ENCODE results near the gene NMNAT2.
A peak's percentile ranks its signal among the peaks of the same experiment; 100 is the strongest.
"Not testable (repeated sequence)": the region's sequence is repeated elsewhere in the genome, so short reads cannot be mapped to it uniquely, and the experiment has no call there.

NMNAT2 gene

DNA sequence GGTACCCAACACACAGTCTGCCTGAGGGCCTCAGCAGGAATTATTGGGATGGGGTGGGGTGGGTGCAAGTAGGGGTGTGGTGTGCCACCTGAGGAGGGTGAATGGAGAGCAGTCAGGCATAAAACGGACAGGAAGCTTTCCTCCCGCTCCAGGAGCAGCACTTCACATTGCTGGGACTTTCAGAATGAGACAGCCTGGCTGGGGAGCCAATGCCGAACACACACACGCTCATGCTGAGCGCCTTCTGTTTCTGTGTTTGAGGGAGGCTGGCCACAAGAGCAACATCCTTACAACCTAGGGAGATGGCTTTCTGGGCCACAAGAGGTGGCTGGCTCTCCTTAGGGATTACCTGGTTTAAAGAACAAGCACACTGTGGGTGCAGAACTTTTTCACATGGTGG is 134.1 kb downstream of the NMNAT2 start:
- DNase-seq: no peak

GRCh38 chr1:183283286-183283685 is 134.9 kb downstream of the NMNAT2 start:
- DNase-seq: no peak

- DNase-seq: no peak
Measured at GRCh38 chr1:183282101-183282855, 135.9 kb downstream of the NMNAT2 start.

- DNase-seq: peak; percentile 89 to 97
Measured at GRCh38 chr1:183281553-183282091, 136.6 kb downstream of the NMNAT2 start.

DNA sequence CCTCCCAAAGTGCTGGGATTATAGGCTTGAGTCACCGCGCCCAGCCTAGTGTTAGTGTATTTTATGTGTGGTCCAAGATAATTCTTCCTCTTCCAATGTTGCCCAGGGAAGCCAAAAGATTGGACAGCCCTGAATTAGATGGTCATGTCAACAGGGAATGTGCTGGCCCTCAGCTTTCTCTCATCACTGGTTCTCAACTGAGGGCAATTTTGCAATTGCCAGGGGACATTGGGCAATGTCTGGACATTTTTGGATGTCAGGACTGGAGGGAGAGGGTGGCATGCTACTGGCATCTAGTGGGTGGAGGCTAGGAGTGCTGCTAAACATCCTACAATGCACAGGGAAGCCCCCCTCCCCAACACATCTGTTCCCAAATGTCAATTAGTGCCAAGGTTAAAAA is 137.1 kb downstream of the NMNAT2 start:
- peak in 1 of 2 experiments; percentile 58 for DNase-seq

GRCh38 chr1:183279835-183280234 is 138.3 kb downstream of the NMNAT2 start:
- no peak for DNase-seq

DNA sequence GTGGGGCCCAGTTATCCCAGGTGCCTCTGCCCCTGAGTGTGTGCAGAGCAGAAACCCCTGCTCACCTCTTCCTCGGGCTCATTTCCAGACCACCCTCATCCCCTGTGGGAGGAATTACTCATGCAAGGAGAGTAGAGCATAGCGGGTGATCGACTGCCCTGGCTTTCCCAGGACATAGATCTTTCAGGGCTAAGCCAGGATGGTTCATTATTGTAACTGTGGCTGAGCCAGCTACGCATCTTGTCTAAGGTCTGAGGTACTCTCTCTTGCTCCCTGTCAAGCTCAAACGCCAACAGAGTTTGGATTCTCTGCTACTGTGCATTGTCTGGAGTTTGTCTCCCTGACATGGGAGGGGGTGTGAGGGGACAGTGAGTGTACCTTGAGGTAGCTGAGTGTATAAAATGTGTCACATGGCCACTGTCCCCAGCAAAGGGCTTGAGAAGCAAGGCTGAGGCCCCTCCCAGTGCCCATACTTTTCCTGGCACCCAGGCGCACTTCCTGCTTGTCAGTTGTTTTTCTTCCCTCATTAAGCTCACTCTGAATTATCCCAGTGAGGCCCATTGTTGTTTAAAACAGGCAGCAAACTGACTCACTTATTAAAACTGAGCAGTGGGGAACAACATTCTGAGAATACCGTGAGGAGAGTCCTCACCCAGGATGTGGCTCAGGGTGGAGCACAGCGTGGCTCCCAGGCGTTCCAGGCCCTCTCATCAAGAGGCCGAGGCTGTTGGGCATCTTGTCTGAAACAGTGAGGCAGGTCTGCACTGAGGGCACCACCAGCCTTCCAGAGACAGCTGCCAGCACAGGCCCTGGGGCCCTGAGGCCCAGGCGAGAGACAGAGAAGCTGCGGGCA is 139.2 kb downstream of the NMNAT2 start:
- DNase-seq: no peak

DNA sequence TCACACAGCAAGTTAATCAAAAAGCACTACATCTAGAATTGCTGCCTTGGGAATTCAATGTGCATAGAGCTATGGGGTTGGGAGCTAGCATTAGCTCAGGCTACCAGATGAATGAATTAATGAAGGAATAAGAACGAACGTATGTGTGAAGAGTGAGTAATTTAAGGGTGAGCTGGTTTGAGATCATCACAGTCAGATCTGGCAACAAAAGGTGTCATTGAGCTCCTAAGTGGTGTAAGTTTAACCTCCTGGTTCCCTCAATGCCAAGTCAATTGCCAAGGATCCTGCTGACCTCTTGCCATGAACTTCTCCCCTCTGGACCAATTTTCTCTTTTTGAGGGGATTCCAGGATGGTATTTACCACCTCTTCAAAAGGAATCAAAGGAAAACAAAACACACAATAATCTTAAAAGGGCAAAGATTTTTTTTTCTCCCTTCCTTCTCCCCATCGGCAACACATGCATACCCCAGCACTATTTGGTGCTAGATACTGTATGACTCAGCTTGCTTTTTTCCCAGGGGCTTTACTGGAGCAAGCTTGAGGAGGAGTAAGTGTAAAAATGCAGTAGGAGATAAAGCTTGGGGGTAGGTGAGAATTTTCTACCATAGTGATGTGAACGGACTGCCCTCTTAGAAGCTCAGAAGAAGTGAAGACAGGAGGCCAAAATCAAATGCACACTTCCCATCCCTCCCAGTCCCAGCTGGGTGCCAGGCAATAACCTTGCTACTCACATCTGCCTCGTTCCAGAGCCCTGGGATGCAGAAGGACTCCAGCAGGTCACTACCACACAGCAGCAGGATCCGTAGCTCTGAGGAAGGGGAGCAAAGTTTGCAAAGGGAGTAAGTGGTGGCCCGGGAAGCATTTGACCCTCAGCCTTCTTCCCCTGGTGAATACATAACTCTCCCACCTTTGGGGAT is 140.1 kb downstream of the NMNAT2 start:
- no peak for DNase-seq

DNA sequence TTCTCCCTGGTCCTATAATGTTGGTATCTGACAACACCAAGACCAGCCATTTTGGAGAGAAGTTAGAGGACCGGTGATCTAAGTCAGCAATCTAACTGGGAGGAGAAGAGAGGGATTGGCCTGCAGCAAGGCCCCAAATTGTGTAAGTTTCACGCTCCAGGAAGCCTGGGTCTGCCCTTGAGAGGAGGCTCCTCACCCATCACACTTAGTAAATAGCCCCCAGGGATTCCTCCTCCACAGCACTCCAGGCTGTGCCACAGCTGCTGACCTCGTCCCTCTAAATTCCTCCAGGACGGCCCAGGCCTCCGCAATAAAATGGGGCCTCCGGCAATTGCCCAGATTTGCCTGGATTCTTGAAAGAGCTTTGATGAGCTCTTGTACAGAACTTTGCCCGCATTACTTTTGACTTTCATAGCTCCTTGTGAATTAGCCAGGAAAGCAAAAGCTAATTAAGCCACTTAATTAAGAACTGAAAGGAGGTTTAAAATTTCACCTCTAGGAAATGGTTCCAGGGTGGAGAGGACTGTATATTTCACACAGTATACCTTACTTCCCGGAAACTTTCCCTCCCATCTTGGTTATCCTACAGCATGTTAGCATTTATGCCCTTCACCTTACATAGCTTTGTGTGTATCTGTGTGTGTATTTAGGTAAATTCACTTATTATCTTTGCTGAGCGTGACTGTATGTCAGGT is 141.6 kb downstream of the NMNAT2 start:
- DNase-seq: no peak

DNA sequence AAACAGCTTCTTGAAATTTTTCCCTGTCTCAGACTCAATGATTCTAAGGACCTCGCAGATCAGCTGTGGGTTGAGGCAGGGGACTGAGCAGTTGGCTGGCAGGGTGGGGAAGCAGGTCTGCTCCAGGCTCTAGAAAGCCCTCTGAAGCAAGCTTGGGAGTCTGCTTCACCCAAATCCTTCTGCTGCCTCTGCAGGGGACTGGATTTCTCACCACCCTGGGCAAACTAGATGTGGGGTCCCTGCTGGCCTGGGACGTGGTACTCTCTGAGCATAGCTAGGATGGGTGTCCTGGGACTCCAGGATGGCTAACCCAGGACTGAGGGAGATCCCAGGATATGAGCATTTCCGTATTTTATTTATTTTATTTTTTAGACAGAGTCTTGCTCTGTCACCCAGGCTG is 142.9 kb downstream of the NMNAT2 start:
- no peak for DNase-seq

DNA sequence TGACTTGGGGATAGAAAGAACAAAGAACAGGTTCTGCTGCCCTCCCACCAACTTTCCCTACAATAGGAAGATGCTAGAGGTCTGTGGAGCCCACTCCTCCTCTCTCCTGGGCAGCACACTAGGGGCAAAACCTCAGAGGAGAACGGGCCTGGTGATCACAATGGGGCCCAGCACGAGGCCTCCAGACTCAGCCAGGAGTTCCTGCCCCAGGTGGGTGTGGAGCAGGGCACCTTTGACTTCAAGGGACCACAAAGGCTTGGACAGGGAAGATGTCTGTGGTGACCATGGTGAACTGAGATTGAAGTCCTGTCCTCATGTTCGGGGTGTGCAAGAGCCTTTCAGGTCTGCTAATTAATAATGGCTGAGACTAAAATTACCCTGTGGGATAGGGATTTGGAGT is 143.3 kb downstream of the NMNAT2 start:
- DNase-seq: no peak

DNA sequence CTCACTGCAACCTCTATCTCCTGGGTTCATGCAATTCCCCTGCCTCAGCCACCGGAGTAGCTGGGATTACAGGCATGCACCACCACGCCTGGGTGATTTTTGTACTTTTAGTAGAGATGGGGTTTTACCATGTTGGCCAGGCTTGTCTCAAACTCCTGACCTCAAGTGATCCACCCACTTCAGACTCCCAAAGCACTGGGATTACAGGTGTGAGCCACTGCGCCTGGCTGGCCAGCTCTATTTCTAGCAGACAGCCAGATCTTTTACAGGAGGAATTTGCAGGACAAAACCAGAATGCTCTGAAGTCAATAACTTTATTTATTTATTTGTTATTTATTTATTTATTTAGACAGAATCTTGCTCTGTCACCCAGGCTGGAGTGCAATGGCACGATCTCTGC is 144.2 kb downstream of the NMNAT2 start:
- DNase-seq: not testable (repeated sequence)

- DNase-seq: no peak
Measured at GRCh38 chr1:183273300-183273699, 144.9 kb downstream of the NMNAT2 start.

DNA sequence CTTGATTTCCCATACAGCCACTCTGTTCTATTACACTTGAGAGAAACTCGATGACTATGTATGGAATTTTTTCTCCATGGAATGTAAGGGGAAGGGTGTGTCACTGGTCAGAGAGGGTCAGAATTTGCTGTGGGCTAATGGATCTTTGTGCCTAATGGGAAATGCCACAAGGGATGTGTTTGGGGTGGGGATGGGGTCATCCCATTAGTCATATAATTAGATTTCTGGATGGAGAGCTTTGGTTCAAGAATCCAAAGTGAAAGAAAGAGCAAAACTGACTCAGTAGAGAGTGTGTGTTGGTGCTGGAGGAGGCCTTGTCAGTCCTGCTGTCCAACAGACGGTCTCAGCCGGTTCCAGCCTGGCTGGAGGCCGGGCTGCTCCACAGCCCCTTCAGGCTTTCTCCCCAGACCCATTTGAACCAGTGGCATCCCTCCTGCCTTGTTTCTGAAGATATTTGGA is 145.8 kb downstream of the NMNAT2 start:
- DNase-seq: no peak

DNA sequence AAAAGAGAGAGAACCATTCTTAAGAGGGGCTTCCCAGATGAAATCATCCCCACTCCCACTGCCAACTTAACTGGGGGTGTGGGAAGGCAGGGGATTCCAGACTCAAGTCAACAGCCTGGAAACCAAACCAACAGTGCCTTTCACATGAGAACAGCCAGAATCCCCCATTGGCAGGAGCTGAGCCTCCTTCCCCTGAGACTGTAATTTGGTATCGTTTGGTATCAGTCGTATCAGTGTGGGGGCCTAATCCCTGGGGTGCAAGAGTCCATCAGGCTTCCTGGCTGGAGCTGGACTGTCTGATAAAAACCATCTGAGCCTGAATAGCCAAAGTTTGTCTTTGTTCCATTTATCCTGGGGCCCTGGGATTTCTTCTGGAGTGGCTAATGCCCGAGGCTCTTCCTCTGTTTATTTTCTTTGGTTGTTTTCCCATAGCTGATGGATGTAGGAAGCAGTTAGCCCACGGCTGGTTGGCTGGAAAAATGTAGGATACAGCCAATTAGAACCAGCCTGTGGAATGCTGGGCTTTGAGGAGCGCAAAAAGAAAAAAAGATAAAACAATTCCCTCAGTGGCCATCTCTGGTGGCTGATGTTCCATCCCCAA is 147.5 kb downstream of the NMNAT2 start:
- no peak for DNase-seq

DNA sequence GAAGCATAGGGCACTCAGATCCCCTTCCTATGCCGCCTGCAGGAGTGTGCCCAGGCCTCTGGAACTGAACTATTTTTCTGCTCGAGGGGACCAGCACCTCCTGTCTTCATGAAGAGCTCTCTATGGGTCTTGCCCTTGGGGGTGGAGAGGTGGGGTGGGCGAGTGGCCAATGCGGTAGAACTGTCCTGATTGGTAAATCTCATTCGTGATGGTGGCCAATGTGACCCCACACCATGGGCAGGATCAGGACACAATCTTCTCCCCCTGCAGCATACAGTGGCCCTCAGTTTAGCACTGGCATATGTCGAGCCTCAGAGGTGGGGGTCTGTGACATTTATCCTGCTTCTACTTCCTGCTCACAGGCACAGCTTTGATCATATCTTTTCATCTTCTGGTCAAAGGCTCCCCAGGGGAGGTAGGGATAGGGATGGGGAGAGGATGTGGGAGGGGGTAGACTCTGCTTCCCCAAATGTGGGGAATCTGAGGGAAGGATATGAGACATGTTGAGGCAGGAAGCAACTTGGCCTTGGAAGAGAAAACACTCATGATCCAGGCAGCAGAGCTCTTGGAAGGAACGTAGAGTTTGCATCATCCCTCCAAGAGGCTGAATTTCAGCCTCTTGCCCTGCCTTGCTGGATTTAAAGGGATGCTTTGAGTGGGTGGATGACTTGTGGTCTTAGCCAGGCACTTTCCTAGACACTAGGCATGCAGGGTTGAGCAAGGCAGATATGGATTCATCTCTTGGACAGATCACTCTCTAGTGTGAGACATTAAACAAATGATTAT is 150.3 kb downstream of the NMNAT2 start:
- DNase-seq: no peak

DNA sequence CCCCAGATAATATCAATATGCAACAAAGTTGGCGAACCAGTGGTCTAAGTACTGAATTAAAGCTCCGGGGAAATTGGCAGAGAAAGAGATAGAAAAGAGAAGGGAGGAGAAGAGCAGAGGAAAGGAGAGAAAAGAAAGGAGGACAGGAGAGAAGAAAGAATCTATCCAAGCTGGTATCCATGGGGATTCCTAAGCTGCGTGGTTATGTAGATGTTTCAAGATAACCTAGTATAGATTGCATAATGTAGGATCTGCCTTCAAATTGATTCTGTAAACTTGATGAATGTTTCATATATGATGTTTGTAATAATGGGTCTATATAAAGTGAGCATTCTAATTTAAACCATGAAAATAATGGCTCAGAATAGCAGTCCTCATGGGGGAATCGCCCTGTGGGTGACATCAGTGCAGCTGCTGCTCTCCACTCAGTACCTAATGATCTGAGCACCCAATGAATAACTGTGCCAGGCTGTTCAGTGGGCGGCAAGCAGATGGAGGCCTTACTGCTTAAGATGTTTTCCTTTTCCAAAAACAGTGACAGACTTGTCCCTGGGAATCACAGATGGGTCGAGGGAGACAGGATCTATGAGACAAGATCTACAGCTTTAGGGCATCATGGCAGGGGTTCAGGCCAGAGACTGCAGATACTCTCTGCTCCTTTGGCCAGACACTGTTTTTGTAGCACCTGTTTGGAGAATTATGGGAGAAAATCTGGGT is 154.1 kb downstream of the NMNAT2 start:
- DNase-seq: peak in 1 of 2 experiments; percentile 23

DNA sequence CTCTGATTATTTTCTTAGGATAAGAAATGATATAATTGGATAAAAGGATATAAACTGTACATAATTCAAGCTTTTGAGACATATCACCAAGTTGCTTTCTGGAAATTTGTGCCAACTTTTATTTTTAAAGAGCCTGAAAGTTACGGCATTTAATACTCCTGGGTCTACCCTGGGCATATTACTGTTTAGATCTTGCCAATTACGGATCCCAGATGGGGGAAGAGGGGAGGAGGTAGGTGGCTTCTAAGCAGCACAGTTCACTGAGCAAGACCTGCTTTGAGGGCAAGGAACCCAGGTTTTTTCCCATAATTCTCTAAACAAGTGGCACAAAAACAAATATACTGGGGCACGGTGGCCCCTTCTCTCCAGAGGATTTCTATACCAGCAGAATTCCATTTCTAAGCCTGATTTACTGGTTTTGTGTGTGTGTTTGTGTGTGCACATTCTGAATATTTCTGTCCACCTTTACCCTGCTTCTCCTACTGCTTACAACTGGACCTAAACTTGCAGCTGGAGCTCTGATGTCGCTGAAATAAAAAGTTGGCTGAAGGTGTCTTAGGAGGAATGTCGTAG is 155.5 kb downstream of the NMNAT2 start:
- no peak for DNase-seq

- no peak for DNase-seq
Measured at GRCh38 chr1:183259924-183260323, 158.3 kb downstream of the NMNAT2 start.

GRCh38 chr1:183255073-183255472 is 163.1 kb downstream of the NMNAT2 start:
- no peak for DNase-seq
